ENCODE results near the gene ADD3. TPM values are rescaled to one million over a fixed set of nuclear protein-coding genes. Genes with fewer than 3 reads are reported as not detected.

The ADD3 gene
- total RNA-seq, 1 experiment from 2014 or later: 59.9 TPM

DNA sequence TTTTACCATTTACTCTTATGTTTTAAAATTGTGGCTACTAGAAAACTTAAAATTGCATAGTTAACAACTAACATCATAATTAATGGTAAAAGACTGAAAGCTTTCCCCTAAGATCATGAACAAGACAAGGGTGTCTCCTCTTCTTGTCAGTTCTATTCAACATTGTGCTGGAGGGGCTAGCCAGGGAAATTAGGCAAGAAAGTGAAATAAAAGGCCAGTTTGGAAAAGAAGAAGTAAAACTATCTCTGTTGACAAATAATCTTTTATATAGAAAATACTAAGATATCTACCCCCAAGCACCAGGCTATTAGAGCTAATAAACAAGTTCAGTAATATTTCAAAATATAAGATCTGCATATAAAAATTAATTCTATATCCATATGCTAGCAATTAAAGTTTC is 152.7 kb downstream of the ADD3 start:
- H3K27ac Mint-ChIP-seq: no peak overlapping the region
- H3K27me3 ChIP-seq (ENCODE audit: insufficient read depth, low read length): peaks cover 16% of the 10 kb centered on the region
- H3K9me3 ChIP-seq (ENCODE audit: control insufficient read depth, low read depth, low read length): no peaks in the 10 kb centered on the region

More for the DNA sequence above, 152.7 kb downstream of the ADD3 start:
- Histone ChIP-seq H3K9ac (ENCODE audit: extremely low read depth, insufficient read length, low read length) (no peak overlapping the region), H2BK20ac (ENCODE audit: low read depth, low read length, poor library complexity, severe bottlenecking) (no peak overlapping the region), H3T11ph (ENCODE audit: low read length) (no peak overlapping the region), H2AFZ (ENCODE audit: low read length) (no peak overlapping the region), H3K4me1 (ENCODE audit: insufficient read depth, low read length) (peaks cover 2% of the 10 kb centered on the region; the same call in 1 of the 2 replicates), H2BK5ac (ENCODE audit: insufficient read length, low read length) (no peak overlapping the region), H2AK5ac (ENCODE audit: insufficient read length, low read length) (no peak overlapping the region), H4K5ac (ENCODE audit: insufficient read length, low read depth, low read length) (no peak overlapping the region), H3K79me1 (ENCODE audit: insufficient read depth, low read depth, low read length, poor library complexity, severe bottlenecking) (no peaks in the 10 kb centered on the region), H2BK15ac (ENCODE audit: low read depth, low read length) (no peak overlapping the region), H4K91ac (ENCODE audit: insufficient read length, low read depth, low read length) (no peak overlapping the region), H2BK12ac (ENCODE audit: insufficient read length, low read depth, low read length) (no peak overlapping the region), H3K27ac (ENCODE audit: insufficient read length, low read depth, low read length) (no peak overlapping the region), H4K8ac (replicated peaks; ENCODE audit: insufficient read length, low read depth, low read length) (no peak overlapping the region), H3K18ac (ENCODE audit: insufficient read length, low read depth, low read length) (no peak overlapping the region), H3K56ac (ENCODE audit: insufficient read length, low read depth, low read length) (no peak overlapping the region), H3K23me2 (ENCODE audit: insufficient read length, low read depth, low read length, poor library complexity, severe bottlenecking) (no peaks in the 10 kb centered on the region), H3K4ac (ENCODE audit: low read depth, low read length) (no peak overlapping the region), H4K20me1 (ENCODE audit: control insufficient read depth, insufficient read depth, insufficient read length) (peaks cover 2% of the 10 kb centered on the region), H2BK120ac (ENCODE audit: low read depth, low read length, poor library complexity, severe bottlenecking) (no peak overlapping the region), H3K14ac (ENCODE audit: insufficient read depth, low read length) (no peak overlapping the region), H3K23ac (ENCODE audit: insufficient read length, low read depth, low read length) (no peak overlapping the region), H3K79me2 (ENCODE audit: insufficient read depth, low read length) (no peaks in the 10 kb centered on the region), H3K4me2 (ENCODE audit: insufficient read depth, insufficient read length, low read length) (no peak overlapping the region)
- peaks cover 0 to 5% of the 10 kb centered on the region in 2 experiments; a peak in 1 of 5 replicates for H3K9me3 Mint-ChIP-seq
- H3K4me3 Mint-ChIP-seq: no peak overlapping the region
- no peaks in the 10 kb centered on the region for H3K36me3 Mint-ChIP-seq (ENCODE audit: insufficient read depth in 1 of 3, low read depth in 3 of 3)
- no peak for DNase-seq
- TF ChIP-seq, protein P1, sequence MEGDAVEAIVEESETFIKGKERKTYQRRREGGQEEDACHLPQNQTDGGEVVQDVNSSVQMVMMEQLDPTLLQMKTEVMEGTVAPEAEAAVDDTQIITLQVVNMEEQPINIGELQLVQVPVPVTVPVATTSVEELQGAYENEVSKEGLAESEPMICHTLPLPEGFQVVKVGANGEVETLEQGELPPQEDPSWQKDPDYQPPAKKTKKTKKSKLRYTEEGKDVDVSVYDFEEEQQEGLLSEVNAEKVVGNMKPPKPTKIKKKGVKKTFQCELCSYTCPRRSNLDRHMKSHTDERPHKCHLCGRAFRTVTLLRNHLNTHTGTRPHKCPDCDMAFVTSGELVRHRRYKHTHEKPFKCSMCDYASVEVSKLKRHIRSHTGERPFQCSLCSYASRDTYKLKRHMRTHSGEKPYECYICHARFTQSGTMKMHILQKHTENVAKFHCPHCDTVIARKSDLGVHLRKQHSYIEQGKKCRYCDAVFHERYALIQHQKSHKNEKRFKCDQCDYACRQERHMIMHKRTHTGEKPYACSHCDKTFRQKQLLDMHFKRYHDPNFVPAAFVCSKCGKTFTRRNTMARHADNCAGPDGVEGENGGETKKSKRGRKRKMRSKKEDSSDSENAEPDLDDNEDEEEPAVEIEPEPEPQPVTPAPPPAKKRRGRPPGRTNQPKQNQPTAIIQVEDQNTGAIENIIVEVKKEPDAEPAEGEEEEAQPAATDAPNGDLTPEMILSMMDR (conservative IDR thresholded peaks at IDR 0.05): no peak
- H3K4me1 Mint-ChIP-seq: peaks cover 24 to 28% of the 10 kb centered on the region in 2 experiments
- H3K27me3 Mint-ChIP-seq (ENCODE audit: low read depth): peaks cover 97% of the 10 kb centered on the region

Measured in H9 (cell line).